PC-3 (cell line): ENCODE data around the gene FAM13A.

Source experiments
- CTCF ChIP-seq: fragments of 300-600 bp; sonication (generic); conservative IDR thresholded peaks from 2 replicates; pipeline ENCODE4 v1.5.1; 2017; ENCODE audit warnings: antibody characterized with exemption, low read depth, mild to moderate bottlenecking, low read length
- EZH2 ChIP-seq: fragments of 300-600 bp; sonication (generic); IDR thresholded peaks from one replicate; pipeline ENCODE4 v1.6.1; 2017; ENCODE audit warnings: antibody characterized with exemption, mild to moderate bottlenecking, low read length; ENCODE audit not compliant: unreplicated experiment
- EZH2phosphoT487 ChIP-seq: fragments of 300-600 bp; sonication (generic); IDR thresholded peaks from 2 replicates; pipeline ENCODE4 v1.6.1; 2018; ENCODE audit warnings: mild to moderate bottlenecking, antibody characterized with exemption, low read length, borderline replicate concordance

- TF ChIP-seq CTCF (no peak), EZH2 (no peak), EZH2phosphoT487 (no peak)
Measured at GRCh38 chr4:88865466-88865865, 191.5 kb downstream of the FAM13A start.
